GM21825 (cell line): ENCODE measurements around the gene ZBTB8B.
"Not testable (repeated sequence)": the region's sequence is repeated elsewhere in the genome, so short reads cannot be mapped to it uniquely, and the experiment has no call there.

Experiments
- ATAC-seq: cut with Tn5 transposase; IDR thresholded peaks from one replicate; pipeline ENCODE4 v1.9.1; 2021; ENCODE audit warnings: mild to moderate bottlenecking, moderate library complexity; ENCODE audit not compliant: unreplicated experiment

Gene ZBTB8B

GRCh38 chr1:32468791-32469190 lies 3.9 kb downstream of the ZBTB8B start:
- ATAC-seq = no peak

DNA sequence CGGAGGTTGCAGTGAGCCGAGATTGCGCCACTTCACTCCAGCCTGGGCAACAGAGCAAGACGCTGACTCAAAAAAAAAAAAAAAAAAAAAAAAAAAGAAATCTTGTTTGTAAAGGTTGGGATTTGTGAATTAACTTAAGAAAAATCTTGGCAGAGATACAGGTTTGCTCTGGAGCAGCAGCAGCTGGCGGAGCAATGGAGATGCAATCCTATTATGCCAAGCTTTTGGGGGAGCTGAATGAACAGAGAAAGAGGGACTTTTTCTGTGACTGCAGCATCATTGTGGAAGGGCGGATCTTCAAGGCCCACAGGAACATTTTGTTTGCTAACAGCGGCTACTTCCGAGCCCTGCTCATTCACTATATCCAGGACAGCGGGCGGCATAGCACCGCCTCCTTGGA lies 5.6 kb downstream of the ZBTB8B start:
- no peak for ATAC-seq

GRCh38 chr1:32470991-32471694 lies 6.3 kb downstream of the ZBTB8B start:
- ATAC-seq = no peak

DNA sequence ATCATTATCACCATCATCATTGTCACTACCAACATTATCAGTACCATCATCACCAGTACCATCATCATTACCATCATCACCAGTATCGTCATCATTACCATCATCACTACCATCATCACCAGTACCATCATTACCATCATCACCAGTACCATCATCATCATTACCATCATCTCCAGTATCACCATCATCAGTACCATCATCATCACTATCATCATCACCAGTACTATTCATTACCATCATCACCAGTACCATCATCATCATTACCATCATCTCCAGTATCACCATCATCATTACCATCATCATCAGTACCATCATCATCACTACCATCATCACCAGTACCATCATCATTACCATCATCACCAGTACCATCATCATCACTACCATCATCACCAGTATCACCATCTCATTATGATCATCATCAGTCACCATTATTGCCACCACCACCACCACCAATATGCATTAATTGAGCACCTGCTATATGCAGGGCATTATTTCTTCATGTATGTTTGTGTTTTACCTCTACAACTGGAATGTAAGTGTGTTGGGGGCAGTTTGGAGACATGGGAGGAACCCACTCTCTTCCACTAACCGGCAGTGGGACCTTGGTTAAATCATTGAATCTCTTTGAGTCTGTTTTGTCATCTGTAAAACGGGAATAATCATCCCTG lies 7.0 kb downstream of the ZBTB8B start:
- ATAC-seq = no peak

- ATAC-seq = not testable (repeated sequence)
Measured at GRCh38 chr1:32472966-32473365, 8.1 kb downstream of the ZBTB8B start.

DNA sequence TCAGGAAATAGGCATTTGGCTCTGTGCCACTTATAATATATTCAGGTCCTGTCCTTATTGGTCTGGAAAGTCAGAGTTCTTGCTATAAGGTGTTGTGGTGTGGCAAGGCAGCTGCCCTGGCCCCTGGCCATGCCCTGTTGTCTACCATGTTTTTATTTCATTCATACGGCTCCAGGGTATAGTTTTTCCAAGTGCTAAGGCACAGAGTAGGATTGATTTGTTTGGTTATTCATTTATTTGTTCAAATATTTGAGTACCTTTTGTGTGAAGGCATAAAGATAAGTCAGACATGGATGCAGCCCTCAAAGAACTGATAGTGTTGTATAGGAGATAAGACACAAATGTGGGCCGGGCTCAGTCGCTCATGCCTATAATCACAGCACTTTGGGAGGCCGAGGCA lies 10.1 kb downstream of the ZBTB8B start:
- no peak for ATAC-seq

DNA sequence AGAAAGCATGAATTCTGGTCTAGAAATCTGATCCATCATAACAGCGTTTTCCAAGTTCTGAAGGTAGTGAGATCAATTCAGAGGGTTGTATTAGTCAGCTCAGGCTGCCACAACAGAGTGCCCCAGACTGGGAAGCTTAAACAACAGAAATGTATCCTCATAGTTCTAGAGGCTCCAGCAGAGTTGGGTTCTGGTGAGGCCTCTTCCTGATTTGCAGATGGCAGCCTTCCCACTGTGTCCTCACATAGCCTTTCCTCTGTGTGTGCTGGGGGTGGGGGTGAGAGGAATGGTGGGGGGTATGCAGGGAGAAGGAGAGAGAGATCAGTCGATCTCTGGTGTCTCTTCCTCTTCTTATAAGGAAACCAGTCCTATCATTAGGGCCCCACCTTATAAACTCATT lies 15.1 kb downstream of the ZBTB8B start:
- no peak for ATAC-seq

DNA sequence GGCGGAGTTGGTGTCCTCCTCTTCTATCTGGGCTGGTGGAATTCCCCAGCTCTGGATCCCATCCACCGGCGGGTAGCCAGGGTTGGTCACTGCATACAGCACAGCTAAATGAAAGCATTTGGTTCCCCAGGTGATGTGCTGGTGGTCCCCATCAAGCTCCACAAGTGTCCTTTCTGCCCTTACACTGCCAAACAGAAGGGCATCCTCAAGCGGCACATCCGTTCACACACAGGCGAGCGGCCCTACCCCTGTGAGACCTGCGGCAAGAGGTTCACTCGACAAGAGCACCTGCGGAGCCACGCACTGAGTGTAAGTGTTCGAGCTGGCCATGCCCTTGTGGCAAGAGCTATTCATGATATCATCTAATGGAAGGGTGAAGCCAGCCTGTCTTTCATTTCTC lies 15.9 kb downstream of the ZBTB8B start:
- ATAC-seq = no peak

- not testable (repeated sequence) for ATAC-seq
Measured at GRCh38 chr1:32481788-32482187, 16.9 kb downstream of the ZBTB8B start.

DNA sequence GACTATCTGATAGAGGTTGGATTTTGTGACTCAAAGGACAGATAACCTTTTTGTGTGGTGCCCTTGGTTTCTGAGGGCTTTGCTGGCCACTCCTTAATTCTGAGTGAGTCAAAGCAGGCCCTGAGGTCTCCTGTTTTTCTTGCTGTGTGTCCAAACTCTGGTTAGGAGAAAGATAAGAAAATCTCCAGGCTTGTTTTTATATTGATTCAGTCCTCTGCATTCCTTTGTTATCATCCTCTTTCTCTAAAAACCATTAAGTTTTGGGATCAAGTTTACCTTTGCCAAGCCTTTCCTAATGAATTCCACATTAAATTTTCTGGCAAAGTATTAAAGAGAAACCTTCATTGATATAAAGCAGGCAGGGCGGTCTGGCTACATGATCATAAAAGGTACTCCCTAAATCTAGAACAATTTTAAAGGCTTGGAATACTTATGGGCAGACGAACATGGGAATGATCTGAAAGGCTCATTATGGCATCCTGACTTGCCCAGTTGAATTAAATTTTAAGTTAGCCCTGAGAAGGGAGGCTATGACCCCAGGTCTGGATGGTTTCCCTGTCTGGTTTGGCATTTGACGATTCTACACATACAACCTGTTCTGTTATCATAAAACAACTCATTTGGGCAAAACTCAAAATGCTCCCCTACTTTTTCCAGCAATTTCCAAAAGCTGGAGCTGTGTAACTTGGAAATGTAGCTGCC lies 20.8 kb downstream of the ZBTB8B start:
- ATAC-seq = no peak

- ATAC-seq = no peak
Measured at GRCh38 chr1:32486463-32487113, 21.7 kb downstream of the ZBTB8B start.

DNA sequence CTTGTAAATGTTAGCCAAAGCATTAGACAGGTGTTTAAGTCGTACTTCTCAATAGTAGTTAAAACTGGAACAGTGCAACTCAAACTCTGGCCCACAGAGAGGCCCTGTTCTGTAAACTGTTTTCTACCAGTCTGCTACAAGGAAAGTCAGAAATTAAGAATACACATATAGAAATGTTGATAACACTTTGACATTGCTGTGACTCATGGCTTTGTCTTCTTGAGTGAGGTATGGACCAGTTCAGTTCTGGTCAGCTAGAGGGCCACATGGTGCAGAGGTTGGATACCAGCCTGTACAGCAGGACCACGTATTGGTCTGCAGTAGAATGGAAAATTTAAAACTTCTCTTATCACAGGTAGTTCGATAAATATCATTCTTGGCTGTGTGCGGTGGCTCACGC lies 22.3 kb downstream of the ZBTB8B start:
- no peak for ATAC-seq

GRCh38 chr1:32489774-32490454 lies 25.0 kb downstream of the ZBTB8B start:
- ATAC-seq = no peak

DNA sequence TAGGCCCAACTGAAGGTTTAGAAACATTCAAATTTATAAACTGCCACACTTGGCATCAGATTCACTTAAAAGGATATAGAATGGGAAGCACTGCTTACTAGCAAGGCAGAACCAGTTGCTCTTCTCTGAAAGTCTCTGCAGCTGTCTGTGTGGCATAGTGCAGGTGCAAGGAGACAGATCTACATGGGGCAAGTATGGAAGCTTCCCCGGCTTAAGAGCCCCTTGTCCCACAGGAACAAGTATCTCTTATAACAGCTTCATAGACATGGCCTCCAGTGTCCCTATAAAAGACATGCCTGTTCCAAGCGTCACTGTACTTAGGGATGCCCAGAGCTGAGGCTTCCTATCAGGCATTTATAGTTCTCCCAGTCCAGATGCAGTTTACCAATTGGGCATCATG lies 26.5 kb downstream of the ZBTB8B start:
- ATAC-seq = no peak

GRCh38 chr1:32494196-32494595 lies 29.3 kb downstream of the ZBTB8B start:
- ATAC-seq = no peak

DNA sequence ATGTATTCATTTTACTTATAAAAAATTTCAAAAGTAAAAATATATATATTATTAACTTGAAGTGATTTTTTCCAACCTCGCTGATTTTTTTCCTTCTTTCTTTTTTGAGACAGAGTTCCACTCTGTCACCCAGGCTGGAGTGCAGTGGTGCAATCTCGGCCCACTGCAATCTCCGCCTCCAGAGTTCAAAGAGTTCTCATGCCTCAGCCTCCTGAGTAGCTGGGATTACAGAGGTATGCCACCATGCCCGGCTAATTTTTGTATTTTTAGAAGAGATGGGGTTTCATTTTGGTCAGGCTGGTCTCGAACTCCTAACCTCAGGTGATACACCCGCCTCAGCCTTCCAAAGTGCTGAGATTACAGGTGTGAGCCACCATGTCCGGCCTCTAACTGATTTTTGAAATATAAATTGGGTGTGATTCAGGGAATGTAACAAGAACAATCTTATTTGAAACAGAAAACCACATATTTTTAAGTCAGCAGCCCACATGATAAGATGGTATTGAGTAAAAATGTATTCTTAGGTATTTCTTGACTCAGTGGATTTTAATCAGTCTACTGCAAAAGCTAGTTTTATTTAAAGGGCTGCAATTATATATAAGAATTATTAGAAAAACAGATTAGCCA lies 30.0 kb downstream of the ZBTB8B start:
- no peak for ATAC-seq

DNA sequence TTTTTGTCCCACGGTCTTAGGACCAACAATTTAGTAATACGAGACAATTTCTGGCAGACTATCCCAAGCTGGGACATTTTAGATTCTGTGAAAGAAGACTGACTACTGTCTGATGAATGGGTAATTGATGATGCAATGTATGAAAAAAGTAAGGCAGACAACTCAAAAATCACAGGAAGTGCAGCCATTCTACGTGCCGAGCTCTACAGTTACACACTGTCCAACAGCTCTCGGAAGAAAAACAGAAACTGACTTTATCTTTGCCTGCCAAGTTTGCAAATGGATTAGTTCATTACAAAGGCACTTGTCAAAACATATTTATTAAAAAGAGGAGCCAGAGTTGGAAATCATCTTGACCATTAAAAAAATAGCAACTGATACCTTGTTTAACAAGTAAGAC lies 31.3 kb downstream of the ZBTB8B start:
- no peak for ATAC-seq

GRCh38 chr1:32498751-32499150 lies 33.9 kb downstream of the ZBTB8B start:
- no peak for ATAC-seq

- ATAC-seq = no peak
Measured at GRCh38 chr1:32500387-32501209, 35.7 kb downstream of the ZBTB8B start.

GRCh38 chr1:32501865-32502264 lies 37.0 kb downstream of the ZBTB8B start:
- ATAC-seq = no peak
